ENCODE measurements around the gene FKBP1A.

DNA sequence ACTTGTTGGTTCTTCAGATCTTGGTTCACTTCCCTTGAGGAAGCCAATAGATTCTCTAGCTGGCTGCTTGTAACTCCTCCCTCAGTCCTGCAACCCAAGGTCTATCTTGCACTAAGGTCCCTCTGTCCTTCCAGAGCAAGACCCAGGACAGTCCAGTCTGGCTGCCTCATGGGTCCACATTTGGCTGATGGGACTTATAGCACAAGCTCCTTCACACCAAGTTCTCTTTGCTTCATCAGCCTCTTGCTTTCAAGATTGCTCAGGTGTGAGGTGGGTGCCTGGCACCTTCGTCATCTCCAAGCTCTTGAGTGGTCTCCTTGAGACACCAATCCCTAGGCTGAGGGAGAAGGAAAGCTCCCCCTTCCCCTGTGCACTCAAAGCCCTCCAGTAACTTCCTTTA is 45.5 kb upstream of the FKBP1A start:
- TF ChIP-seq CTCF (IDR thresholded peaks at IDR 0.05) (no peak), POLR2A (IDR thresholded peaks at IDR 0.05) (no peak), POLR2AphosphoS5 (IDR thresholded peaks at IDR 0.05) (no peak)

Measured in prostate gland (tissue), 2 donors.